Activated T-cell treated with anti-CD3 and anti-CD28 coated beads for 4 hours (primary cell): ENCODE results near the gene TBC1D5.

ENCODE experiments used
- DNase-seq: peaks from one replicate; pipeline ENCODE4 v3.0.0-alpha.2; 2020

The TBC1D5 gene

DNA sequence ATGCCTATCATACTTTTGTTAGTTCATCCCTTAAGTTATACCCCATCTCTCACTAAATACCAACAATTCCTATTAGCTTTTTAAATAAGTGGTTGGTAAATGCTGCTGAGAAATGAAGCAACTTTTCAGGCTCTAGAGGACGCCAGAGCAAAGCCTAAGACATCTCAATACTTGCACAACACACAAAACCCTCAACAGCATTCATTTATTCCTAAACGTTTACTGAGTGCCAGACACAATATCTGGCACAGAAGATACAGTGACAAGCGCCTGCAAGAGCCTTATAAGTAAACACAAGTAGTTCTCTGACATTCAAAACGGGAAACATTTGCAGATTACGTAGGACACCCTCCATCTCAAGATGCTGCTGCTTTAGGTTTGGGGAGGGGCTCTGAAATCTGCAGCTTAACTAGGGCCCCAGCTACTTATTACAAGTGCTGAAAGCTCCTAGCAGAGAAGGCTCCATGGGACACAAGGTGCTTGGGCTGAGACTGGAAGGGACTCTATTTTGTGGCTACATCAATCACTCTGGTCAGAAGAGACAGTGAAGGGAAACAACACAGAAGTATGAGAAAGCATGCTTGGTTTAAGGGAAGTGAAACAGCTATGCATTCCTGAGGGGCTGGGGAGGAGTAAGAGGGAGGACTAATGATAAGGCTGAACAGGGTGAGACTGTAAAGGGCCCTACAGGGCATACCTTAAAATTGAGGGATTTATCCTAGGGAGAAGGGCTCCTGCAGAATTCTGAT is 546.4 kb downstream of the TBC1D5 start:
- DNase-seq: no peak

DNA sequence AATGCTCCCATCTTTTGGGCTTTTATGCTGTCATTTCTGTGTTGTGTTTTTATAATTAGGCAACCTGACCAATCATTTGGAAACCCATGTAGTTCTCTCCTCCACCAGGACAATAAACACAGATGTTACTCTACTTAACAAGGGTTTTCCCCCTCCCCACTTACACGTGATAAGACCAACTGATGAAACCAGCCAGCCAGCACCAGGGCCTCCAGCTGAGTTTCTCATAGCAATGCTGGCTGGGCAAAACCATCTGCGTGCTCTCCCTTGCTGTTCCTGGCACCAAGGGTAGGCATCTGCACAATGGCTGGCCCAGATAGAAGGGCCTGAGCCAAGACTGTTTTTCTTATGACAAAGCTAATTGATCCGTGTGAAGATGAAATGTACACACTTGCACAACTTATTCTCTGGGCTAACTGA is 547.2 kb downstream of the TBC1D5 start:
- DNase-seq: no peak

DNA sequence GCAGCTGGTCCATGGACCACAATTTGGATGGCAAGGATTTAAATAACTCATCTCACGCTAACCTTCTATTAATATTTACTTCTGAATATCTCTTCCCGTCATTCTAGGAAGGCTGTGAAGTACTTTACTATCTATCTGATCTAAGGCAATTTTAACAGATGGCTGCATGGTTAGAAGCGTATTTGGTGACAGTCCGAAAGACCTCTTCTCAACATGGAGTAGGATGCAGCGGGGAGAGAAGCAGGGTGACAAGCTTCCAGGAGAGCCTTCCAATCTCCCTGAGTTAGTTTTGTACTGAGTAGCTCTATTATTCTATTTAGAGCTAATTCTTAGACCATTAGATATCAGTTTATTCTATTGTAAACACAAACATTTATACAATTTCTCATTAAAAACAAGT is 548.3 kb downstream of the TBC1D5 start:
- DNase-seq: no peak

DNA sequence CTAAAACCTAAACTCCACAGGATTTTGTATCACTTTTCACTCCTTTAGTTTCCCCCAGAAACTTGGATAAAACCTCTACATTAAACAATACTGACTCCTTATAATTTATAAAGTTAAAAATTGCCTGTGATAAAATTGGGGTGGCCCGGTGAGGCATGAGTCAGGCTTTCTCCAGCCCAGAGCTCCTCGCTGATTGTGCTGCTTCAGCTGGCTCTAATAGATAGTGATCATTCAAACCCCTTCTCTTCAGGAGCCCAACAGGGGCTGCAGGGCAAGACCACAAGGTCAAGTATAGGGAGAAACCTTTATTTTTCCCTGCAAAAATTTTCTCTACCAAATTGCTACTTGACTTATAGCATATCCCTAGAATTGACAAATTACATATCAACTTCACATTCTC is 549.4 kb downstream of the TBC1D5 start:
- no peak for DNase-seq

DNA sequence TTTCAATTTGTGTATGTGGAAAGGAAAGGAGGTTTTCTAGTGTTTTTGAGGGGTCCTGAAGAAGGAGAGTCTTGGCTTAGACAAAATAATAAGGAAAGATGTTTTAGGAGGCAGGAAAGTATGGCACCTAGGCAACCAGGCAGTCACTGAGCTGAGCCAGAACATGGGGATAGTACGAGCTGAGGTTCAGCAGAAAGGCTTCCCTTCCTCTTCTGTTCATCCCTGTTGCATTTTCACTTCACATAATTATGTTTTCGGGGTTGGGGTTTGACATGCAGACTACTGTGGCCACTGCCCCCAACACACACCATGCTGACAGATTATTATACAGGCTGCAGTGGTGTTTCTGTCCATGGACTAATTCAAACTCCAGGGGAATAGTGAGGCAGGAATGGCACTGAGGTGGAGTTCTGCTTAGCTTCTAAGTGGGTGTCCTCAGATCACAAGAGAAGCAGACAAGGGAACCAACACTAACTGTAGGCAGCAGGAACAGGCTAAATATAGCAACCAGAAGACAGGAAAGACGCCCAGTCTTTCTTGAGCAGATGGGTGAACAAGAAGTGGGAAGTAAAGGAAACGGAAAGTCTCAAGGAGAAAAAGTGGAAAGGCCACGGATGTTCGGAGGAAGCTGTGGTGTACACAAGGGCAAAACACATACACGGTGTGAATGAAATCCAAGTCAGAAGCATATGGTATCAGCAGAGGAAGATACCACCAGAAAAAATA is 551.9 kb downstream of the TBC1D5 start:
- no peak for DNase-seq

DNA sequence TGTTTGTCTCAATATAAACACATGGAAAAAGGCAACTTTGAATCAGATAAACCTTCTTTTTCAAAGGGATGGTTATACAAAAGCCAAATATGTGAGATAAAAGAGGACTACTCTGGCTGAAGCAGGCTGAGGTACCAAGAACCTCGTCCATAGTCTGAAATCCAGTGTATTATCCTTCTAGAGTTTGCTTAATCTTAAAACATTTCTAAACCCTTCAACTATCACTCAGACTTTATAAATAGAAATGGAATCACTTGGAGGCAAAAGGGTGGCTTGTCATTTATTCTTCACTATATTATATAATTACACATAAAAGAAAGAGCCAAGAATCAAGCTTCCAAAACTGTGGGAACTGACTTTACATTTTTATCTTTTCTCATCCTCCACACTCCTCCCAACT is 554.1 kb downstream of the TBC1D5 start:
- no peak for DNase-seq

- no peak for DNase-seq
These were observed 554.7 kb downstream of the TBC1D5 start for GRCh38 chr3:17187589-17188184.

DNA sequence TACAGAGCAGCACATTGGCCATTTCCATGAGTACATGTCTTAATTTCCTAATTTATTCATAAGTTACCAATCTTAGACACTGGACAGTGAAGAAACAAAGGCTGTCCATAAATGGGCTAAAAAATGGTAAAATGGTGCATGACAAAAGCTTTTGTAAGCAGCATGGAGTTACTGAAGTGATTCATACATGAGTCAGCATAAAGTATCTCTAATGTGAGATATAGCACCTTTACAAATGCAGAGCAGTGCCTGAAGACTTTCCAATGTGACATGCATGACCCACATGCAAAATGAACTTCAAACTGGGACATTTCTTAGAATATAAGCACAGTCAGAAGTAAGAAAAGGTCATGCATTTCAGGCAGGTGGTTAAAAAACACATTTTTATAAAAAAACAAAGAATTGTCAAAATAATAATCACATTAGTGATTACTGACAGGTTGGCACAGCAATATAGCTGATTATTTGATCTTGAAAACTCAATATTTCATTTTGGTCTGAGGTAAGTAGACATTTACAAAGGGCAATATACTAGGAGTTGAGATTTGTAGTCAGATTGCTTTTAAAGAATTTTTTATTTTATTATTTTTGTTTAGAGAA is 558.4 kb downstream of the TBC1D5 start:
- DNase-seq: no peak

DNA sequence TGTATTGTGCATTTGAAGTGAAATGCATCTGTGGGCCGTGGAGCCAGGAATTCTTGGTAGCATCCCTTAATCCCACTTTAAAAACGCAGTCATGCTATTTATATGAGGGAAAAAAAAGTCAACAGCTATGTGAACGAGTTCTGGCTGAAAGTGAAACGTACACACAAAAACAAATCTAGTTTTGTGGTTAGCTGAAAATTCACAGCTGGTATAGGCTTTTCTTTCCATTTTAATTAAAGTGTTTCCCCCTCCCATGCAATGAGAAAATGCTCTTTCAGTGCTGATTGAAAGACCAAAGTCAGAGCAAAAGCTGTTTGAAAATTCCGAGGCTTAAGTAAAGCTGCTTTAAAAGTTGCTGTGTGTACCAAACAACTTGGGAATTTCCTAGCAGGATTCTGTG is 560.3 kb downstream of the TBC1D5 start:
- DNase-seq: no peak

- no peak for DNase-seq
These were observed 561.0 kb downstream of the TBC1D5 start for GRCh38 chr3:17181413-17181907.

GRCh38 chr3:17179381-17180205 is 562.8 kb downstream of the TBC1D5 start:
- no peak for DNase-seq

DNA sequence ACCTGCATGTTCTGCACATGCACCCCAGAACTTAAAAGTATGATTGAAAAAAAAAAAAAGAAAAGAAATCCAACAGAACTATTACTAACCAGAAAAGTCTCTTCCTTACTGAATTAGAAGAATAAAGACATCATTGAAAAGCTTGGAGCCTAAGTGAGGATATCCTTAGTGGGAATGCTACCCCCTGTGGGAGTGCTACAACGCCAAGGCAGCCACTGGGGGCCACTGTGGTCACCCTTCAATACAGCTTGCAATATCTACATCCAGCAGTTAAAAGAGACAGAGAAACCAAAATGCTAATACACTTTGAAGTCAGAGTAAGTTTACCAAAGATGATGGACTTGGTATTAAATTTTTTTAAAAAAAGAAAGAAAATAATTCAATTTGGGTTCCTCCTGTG is 565.7 kb downstream of the TBC1D5 start:
- DNase-seq: no peak

DNA sequence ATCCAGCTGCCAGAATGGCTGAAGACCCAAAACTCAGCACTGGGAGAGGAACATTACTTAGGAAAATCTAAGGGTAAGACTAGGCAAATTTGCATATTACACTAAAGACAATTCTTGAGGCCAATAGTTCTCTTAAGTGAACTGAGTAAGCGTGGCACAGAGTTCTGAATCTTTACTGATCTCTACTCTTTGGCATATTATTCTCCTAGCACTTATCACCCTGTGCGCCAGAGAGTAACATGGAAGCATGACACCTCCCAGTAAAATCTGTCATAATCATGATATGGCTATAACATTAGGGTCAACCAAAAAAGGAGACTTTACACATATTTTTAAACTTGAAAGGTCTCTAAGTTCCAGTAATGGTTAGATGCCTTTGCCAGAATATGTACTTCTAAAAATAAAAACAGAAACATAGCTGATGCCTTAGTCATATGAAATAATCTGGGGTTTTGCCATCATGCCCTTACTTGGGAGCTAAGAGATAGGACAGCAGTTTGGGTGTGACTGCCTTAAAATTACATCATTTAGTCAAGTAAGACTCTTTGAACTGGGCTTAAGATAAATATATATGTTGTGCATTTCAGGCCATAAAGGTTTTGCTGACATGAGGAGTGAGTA is 567.1 kb downstream of the TBC1D5 start:
- DNase-seq: no peak

GRCh38 chr3:17166369-17166768 is 576.1 kb downstream of the TBC1D5 start:
- DNase-seq: no peak

DNA sequence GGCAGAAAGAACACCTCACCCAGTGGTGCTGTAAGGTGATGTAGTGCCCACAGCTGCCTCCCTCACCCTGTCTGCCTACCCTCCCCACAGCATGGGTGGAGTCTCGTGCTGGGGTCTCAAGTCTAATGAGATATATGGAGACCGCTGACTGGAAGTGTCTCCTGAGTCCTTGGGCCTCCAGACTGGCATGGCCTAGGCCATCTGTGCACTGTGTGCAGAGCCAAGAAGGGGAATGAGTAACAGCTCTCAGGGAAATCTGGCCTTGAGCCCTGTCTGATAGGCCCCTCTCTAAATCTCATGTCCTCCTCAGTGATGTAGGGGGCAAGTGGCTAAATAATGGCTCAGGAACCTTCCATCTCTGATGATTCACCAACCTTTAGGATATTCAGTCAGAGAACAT is 580.3 kb downstream of the TBC1D5 start:
- no peak for DNase-seq

GRCh38 chr3:17160597-17160996 is 581.8 kb downstream of the TBC1D5 start:
- no peak for DNase-seq

- DNase-seq: no peak
These were observed 583.3 kb downstream of the TBC1D5 start for GRCh38 chr3:17158941-17159682.

- DNase-seq: no peak
These were observed 584.7 kb downstream of the TBC1D5 start for GRCh38 chr3:17157713-17158112.

- DNase-seq: no peak
These were observed 585.6 kb downstream of the TBC1D5 start for GRCh38 chr3:17156864-17157263.

DNA sequence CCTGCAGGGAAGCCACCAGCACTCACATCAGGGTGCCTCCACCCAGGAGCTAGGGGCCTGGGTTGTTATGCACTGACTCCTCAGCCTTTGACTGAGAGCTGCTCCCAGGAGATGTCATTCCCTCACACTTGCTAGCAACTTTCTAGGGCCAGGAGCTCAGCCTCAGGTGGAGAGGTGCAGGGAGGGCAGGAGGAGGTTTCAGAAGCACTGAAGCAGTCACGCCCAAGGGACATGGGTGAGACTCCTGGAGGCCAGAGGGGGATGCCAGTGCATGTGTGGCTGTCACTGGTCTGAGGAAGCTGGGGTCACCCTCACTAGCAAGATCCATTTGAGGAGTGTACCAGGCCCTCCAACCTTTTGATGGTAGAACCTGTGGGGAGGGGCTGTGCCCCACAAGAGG is 586.5 kb downstream of the TBC1D5 start:
- DNase-seq: no peak

DNA sequence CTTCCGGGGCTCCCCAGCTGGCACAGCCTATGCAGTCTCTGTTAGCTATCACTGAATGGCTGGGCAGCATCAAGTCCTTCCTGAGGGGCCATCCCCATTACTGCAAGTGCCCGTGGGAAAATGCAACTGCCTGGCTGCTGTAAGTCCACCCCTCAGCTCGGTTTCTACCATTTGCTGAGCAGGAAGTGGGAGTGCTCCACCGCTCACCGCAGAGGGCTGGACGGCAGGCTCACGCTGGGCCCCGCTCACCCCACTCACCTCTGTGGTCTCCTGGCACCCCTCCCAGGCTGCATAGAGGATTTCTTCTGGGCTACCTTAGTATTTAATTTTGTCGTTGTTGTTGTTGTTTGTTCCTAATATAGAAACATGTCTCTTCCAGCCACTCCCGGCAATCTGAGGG is 587.5 kb downstream of the TBC1D5 start:
- DNase-seq: no peak
